Stomach smooth muscle (tissue), 2 donors: ENCODE results near the gene GPRIN3.

ENCODE experiments used
- H3K27ac ChIP-seq: one replicate; pipeline ENCODE4 v1.7.0; 2013; ENCODE audit warnings: mild to moderate bottlenecking, low read length, inconsistent platforms
- H3K27me3 ChIP-seq, 2 donors: one replicate each; pipeline ENCODE4 v1.7.0; 2013; ENCODE audit warnings: low read length in 2 of 2; ENCODE audit not compliant: insufficient read depth in 2 of 2, control insufficient read depth in 1 of 2
- H3K36me3 ChIP-seq, 2 donors: one replicate each; pipeline ENCODE4 v1.7.0; 2013; ENCODE audit warnings: low read length in 2 of 2; ENCODE audit not compliant: control insufficient read depth in 2 of 2, insufficient read depth in 2 of 2
- H3K4me1 ChIP-seq: one replicate; pipeline ENCODE4 v1.7.0; 2013; ENCODE audit warnings: low read length; ENCODE audit not compliant: control insufficient read depth, insufficient read depth
- H3K4me3 ChIP-seq, 2 donors: one replicate each; pipeline ENCODE4 v1.7.0; 2013; ENCODE audit warnings: low read length in 2 of 2
- H3K9ac ChIP-seq, 2 donors: one replicate each; pipeline ENCODE4 v1.7.0; 2013; ENCODE audit warnings: low read length in 2 of 2, mild to moderate bottlenecking in 1 of 2
- H3K9me3 ChIP-seq, 2 donors: one replicate each; pipeline ENCODE4 v1.7.0; 2013; ENCODE audit warnings: low read length in 2 of 2; ENCODE audit not compliant: control insufficient read depth in 2 of 2
- donor health status: healthy.
- donor health status: Pancreatic carcinoma.

The GPRIN3 gene

GRCh38 chr4:89307446-89308160 is at the start of gene GPRIN3:
Gene GPRIN3 (minus strand): TSS chr4:89307800. CDS start chr4:89250110, 57,690 bp downstream.
- Histone ChIP-seq H3K9me3 (no peaks in the 10 kb centered on the region), H3K4me3 (peak within 1 kb of the TSS; percentile 77 to 87), H3K27ac (no peak within 1 kb of the TSS), H3K9ac (peak within 1 kb of the TSS; percentile 30 to 58), H3K4me1 (peaks cover 4% of the 10 kb centered on the region), H3K36me3 (no peaks in the 10 kb centered on the region), H3K27me3 (no peaks in the 10 kb centered on the region)

DNA sequence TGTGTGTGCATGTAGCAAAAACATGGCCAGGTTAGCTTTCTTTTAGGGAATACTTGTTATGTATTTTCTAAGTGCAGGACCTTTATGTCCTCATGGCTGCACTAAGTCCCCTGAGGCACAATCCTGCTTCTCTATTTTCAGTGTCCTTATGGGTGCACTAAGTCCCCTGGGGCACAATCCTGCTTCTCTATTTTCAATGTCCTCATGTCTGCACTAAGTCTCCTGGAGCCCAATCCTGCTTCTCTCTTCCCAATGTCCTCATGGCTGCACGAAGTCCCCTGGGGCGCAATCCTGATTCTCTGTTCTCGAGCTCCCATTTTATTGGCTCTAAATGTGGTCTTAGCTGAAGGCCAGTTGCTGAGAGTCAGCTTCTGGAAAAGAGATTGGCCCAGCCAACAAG is 49.7 kb upstream of the GPRIN3 start:
- Histone ChIP-seq H3K36me3 (no peaks in the 10 kb centered on the region), H3K27ac (no peak overlapping the region)

DNA sequence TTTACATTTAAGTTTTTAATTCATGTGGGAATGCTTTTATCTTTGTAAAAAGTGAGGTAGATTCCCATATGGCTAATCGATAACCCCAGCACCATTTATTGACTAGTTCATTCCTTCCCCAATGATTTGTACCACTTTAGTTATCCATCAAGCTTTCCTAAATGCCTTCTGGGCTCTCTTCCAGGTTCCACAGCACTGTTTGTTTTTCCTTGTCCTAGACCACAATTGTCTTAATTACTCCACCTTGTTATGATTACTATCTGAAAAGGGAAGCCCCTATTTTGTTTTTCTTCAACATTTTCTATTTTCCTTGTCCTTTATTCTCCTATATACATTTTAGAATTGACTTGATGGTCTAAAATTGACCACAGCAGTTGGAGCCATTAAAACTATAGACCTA is 48.5 kb upstream of the GPRIN3 start:
- Histone ChIP-seq H3K4me3 (no peak overlapping the region), H3K9me3 (no peaks in the 10 kb centered on the region), H3K9ac (no peak overlapping the region), H3K36me3 (no peaks in the 10 kb centered on the region), H3K4me1 (no peaks in the 10 kb centered on the region), H3K27me3 (no peaks in the 10 kb centered on the region), H3K27ac (no peak overlapping the region)

More for the DNA sequence above, 49.7 kb upstream of the GPRIN3 start:
- Histone ChIP-seq H3K4me1 (no peaks in the 10 kb centered on the region), H3K27me3 (no peaks in the 10 kb centered on the region), H3K9ac (no peak overlapping the region), H3K4me3 (no peak overlapping the region), H3K9me3 (no peaks in the 10 kb centered on the region)

DNA sequence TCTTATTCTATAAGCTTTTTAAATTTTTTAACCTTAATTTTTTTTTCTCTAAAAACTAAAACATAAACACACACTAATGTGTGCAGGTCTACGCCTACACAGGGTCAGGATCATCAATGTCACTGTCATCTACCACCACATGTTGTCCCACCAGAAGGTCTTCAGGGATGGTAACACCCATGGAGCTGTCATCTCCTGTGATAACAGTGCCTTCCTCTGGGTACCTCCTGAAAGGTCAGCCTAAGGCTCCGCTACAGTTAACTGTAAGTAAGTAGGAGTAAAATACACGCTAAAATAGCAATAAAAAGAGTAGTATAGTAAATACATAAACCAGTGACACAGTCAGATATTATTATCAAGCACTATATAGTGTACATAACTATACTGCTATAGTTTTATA is 45.9 kb upstream of the GPRIN3 start:
- Histone ChIP-seq H3K27me3 (no peaks in the 10 kb centered on the region), H3K9me3 (no peaks in the 10 kb centered on the region), H3K9ac (no peak overlapping the region), H3K4me1 (no peaks in the 10 kb centered on the region), H3K27ac (no peak overlapping the region), H3K4me3 (no peak overlapping the region), H3K36me3 (no peaks in the 10 kb centered on the region)

DNA sequence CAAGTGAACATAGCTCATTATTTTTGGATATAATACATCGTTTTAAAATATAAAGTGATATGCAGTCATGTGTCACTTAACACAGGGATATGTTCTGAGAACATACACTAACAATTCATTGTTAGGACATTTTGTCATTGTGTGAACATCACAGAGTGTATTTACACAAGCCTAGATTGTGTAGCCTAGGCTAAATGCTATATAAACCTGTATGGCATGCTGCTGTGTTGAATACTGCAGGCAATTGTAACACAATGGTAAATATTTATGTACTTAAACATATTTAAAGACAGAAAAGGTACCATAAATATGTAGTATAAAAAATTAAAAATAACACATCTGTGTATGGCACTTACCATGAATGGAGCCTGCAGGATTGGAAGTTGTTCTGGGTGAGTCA is 44.9 kb upstream of the GPRIN3 start:
- no peak overlapping the region for H3K4me3 ChIP-seq
- H3K9ac ChIP-seq = no peak overlapping the region
- peaks cover 0 to 2% of the 10 kb centered on the region in 2 donors for H3K9me3 ChIP-seq
- H3K27me3 ChIP-seq = no peaks in the 10 kb centered on the region
- H3K4me1 ChIP-seq = no peaks in the 10 kb centered on the region
- H3K27ac ChIP-seq = no peak overlapping the region
- no peaks in the 10 kb centered on the region for H3K36me3 ChIP-seq

- Histone ChIP-seq H3K27ac (no peak overlapping the region), H3K9ac (no peak overlapping the region), H3K4me1 (no peaks in the 10 kb centered on the region), H3K27me3 (no peaks in the 10 kb centered on the region), H3K9me3 (peaks cover 0 to 2% of the 10 kb centered on the region in 2 donors), H3K4me3 (no peak overlapping the region), H3K36me3 (no peaks in the 10 kb centered on the region)
These were observed 43.6 kb upstream of the GPRIN3 start for GRCh38 chr4:89351201-89351600.

DNA sequence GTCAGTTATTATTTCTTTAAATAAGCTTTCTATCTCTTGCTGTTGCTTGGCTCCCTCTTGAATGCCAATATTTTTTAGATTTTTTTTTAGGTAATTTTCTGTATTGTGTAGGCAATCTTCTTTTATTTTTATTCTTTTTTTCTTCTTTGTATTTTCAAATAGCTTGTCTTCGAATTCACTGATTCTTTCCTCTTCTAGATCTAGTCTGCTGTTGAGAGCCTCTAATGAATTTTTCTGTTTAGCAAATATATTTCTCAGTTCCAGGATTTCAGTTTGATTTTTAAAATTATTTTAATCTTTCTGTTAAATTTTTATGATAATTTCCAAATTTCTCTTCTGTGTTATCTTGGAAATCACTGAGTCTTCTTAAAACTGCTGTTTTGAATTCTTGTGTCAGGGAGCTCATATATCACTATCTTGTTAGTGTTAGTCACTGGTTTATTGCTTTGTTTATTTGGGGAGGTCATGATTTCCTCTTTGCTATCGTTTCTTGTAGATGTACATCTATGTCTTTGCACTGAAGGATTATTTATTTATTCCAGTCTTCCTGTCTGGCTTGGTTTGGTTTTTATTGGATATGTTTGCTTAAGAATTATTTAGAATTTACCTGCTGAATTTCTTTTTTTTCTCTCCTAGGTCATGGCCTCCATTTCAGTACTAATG is 39.9 kb upstream of the GPRIN3 start:
- no peak overlapping the region for H3K27ac ChIP-seq
- H3K4me3 ChIP-seq = no peak overlapping the region
- no peaks in the 10 kb centered on the region for H3K4me1 ChIP-seq
- no peaks in the 10 kb centered on the region for H3K27me3 ChIP-seq
- H3K36me3 ChIP-seq = no peaks in the 10 kb centered on the region
- H3K9me3 ChIP-seq = peaks cover 0 to 2% of the 10 kb centered on the region in 2 donors
- no peak overlapping the region for H3K9ac ChIP-seq

DNA sequence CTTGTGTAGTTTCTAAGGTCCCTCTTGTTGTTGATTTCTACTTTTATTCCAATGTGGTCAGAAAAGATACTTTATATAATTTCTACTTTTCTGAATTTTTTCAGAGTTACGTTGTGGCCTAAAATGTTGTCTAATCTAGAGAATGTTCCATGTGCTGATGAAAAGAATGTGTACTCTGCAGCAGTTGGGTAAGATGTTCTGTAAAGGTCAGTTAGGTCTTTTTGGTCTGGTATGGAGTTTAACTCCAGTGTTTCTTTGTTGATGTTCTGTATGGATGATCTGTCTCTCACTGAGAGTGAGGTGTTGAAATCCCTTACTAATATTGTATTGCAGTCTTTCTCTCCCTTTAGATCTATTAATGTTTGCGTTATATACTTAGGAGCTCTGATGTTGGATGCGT is 37.0 kb upstream of the GPRIN3 start:
- no peaks in the 10 kb centered on the region for H3K4me1 ChIP-seq
- H3K9me3 ChIP-seq = peaks cover 0 to 2% of the 10 kb centered on the region in 2 donors
- no peaks in the 10 kb centered on the region for H3K36me3 ChIP-seq
- no peaks in the 10 kb centered on the region for H3K27me3 ChIP-seq
- H3K27ac ChIP-seq = no peak overlapping the region
- H3K9ac ChIP-seq = no peak overlapping the region
- no peak overlapping the region for H3K4me3 ChIP-seq

DNA sequence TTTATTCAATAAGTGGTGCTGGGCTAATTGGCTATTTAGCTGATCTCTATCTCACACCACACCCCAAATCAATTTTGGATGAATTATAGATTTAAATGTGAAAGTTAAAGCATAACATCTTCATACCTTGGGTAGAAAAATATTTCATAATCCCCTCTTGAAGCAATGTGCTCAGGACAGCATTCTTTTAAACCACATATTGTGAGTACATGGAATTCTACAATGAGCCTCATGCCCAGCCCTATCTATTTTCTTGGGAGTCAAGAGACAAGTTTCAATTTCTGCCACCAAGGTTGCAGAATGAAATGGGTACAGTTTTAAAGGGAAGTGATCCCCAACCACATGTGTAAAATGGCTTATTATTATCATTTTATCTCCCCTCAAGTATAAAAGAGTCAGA is 30.6 kb upstream of the GPRIN3 start:
- Histone ChIP-seq H3K36me3 (no peaks in the 10 kb centered on the region), H3K9ac (no peak overlapping the region), H3K9me3 (no peaks in the 10 kb centered on the region), H3K27me3 (no peaks in the 10 kb centered on the region), H3K27ac (no peak overlapping the region), H3K4me1 (peaks cover 3% of the 10 kb centered on the region), H3K4me3 (no peak overlapping the region)

DNA sequence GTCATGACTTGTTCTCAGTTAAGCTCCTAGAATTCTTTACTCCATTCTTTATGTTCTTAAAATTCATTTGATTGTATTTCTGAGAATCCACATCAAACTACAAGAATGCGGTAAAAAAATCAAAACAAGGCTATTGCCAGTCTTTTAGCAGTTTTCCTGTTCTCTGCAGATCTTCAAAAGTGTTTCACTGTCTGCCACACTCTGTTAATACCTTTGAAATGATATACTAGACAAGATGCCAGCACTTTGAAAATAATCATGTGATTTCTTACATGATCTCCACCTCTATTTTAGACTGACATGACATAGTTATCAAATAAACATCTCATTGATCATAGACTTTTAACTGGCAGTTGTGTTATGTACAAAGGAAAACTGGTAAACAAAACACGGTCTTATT is 30.1 kb upstream of the GPRIN3 start:
- H3K4me1 ChIP-seq = peaks cover 3% of the 10 kb centered on the region
- no peak overlapping the region for H3K4me3 ChIP-seq
- H3K9ac ChIP-seq = no peak overlapping the region
- no peak overlapping the region for H3K27ac ChIP-seq
- no peaks in the 10 kb centered on the region for H3K27me3 ChIP-seq
- no peaks in the 10 kb centered on the region for H3K9me3 ChIP-seq
- no peaks in the 10 kb centered on the region for H3K36me3 ChIP-seq

- no peak overlapping the region for H3K9ac ChIP-seq
- H3K27ac ChIP-seq = no peak overlapping the region
- H3K4me3 ChIP-seq = no peak overlapping the region
- no peaks in the 10 kb centered on the region for H3K9me3 ChIP-seq
- no peaks in the 10 kb centered on the region for H3K27me3 ChIP-seq
- peaks cover 3% of the 10 kb centered on the region for H3K4me1 ChIP-seq
- no peaks in the 10 kb centered on the region for H3K36me3 ChIP-seq
These were observed 29.3 kb upstream of the GPRIN3 start for GRCh38 chr4:89336818-89337420.
